ENCODE data around the gene GRIN2A. TPM values are rescaled to one million over a fixed set of nuclear protein-coding genes. Genes with fewer than 3 reads are reported as not detected.

The GRIN2A gene
- total and polyA plus RNA-seq, 2 experiments from 2014 or later: 0.05 to 1.6 TPM

GRCh38 chr16:9805109-9805508, 377.1 kb downstream of the GRIN2A start:
- TF ChIP-seq EZH2phosphoT487 (IDR thresholded peaks at IDR 0.05; ENCODE audit: low read depth, severe bottlenecking, unreplicated experiment) (no peak), EZH2 (IDR thresholded peaks at IDR 0.05; ENCODE audit: borderline replicate concordance) (no peak), CTCF (IDR thresholded peaks at IDR 0.05; ENCODE audit: poor library complexity) (no peak)
- no peak overlapping the region for H3K4me3 ChIP-seq
- 93% methylated on average over 2 of the region's 2 CpGs for WGBS (ENCODE audit: low lambda C conversion rate, missing lambda C conversion rate)

GRCh38 chr16:9802160-9802559, 380.1 kb downstream of the GRIN2A start:
- Histone ChIP-seq H2AFZ (no peak overlapping the region), H4K20me1 (ENCODE audit: insufficient read depth, poor library complexity, severe bottlenecking) (no peaks in the 10 kb centered on the region), H3K27me3 (no peaks in the 10 kb centered on the region), H3K36me3 (replicated peaks; ENCODE audit: insufficient read depth, low read depth) (no peaks in the 10 kb centered on the region), H3K27ac (no peak overlapping the region), H3K9me3 (ENCODE audit: low read depth) (no peaks in the 10 kb centered on the region), H3K79me2 (no peaks in the 10 kb centered on the region), H3K4me3 (no peak overlapping the region), H3K4me2 (no peak overlapping the region), H3K9me2 (replicated peaks; ENCODE audit: insufficient read depth) (no peaks in the 10 kb centered on the region), H3K4me1 (ENCODE audit: insufficient read depth) (no peaks in the 10 kb centered on the region)
- DNase-seq (ENCODE audit: low spot score): no peak
- TF ChIP-seq CTCF (IDR thresholded peaks at IDR 0.05; ENCODE audit: poor library complexity): no peak
- no peak for TF ChIP-seq EZH2 (IDR thresholded peaks at IDR 0.05; ENCODE audit: borderline replicate concordance)
- TF ChIP-seq EZH2phosphoT487 (IDR thresholded peaks at IDR 0.05; ENCODE audit: low read depth, severe bottlenecking, unreplicated experiment): no peak
- 100% methylated on average over 1 of the region's 1 CpG for WGBS (ENCODE audit: low lambda C conversion rate, missing lambda C conversion rate)

More at GRCh38 chr16:9805109-9805508, 377.1 kb downstream of the GRIN2A start:
- Histone ChIP-seq H3K36me3 (replicated peaks; ENCODE audit: insufficient read depth, low read depth) (no peaks in the 10 kb centered on the region), H3K27ac (no peak overlapping the region), H3K9me2 (replicated peaks; ENCODE audit: insufficient read depth) (no peaks in the 10 kb centered on the region), H3K9me3 (ENCODE audit: low read depth) (no peaks in the 10 kb centered on the region), H3K27me3 (no peaks in the 10 kb centered on the region), H4K20me1 (ENCODE audit: insufficient read depth, poor library complexity, severe bottlenecking) (no peaks in the 10 kb centered on the region), H2AFZ (no peak overlapping the region), H3K4me1 (ENCODE audit: insufficient read depth) (no peaks in the 10 kb centered on the region), H3K79me2 (no peaks in the 10 kb centered on the region), H3K4me2 (no peak overlapping the region)
- DNase-seq (ENCODE audit: low spot score): no peak

GRCh38 chr16:9801651-9802050, 380.6 kb downstream of the GRIN2A start:
- WGBS (ENCODE audit: low lambda C conversion rate, missing lambda C conversion rate): 84% methylated on average over 1 of the region's 1 CpG
- no peaks in the 10 kb centered on the region for H4K20me1 ChIP-seq (ENCODE audit: insufficient read depth, poor library complexity, severe bottlenecking)
- H3K4me3 ChIP-seq: no peak overlapping the region
- no peaks in the 10 kb centered on the region for H3K9me3 ChIP-seq (ENCODE audit: low read depth)
- no peaks in the 10 kb centered on the region for H3K9me2 ChIP-seq (replicated peaks; ENCODE audit: insufficient read depth)
- H3K4me2 ChIP-seq: no peak overlapping the region
- no peak overlapping the region for H2AFZ ChIP-seq
- TF ChIP-seq EZH2 (IDR thresholded peaks at IDR 0.05; ENCODE audit: borderline replicate concordance) (no peak), EZH2phosphoT487 (IDR thresholded peaks at IDR 0.05; ENCODE audit: low read depth, severe bottlenecking, unreplicated experiment) (no peak), CTCF (IDR thresholded peaks at IDR 0.05; ENCODE audit: poor library complexity) (no peak)
- H3K27me3 ChIP-seq: no peaks in the 10 kb centered on the region
- H3K36me3 ChIP-seq (replicated peaks; ENCODE audit: insufficient read depth, low read depth): no peaks in the 10 kb centered on the region
- H3K27ac ChIP-seq: no peak overlapping the region
- H3K4me1 ChIP-seq (ENCODE audit: insufficient read depth): no peaks in the 10 kb centered on the region
- no peaks in the 10 kb centered on the region for H3K79me2 ChIP-seq
- no peak for DNase-seq (ENCODE audit: low spot score)

Data from hepatocyte (in vitro differentiated cells).